ENCODE data around the gene CAMTA1.

The CAMTA1 gene

DNA sequence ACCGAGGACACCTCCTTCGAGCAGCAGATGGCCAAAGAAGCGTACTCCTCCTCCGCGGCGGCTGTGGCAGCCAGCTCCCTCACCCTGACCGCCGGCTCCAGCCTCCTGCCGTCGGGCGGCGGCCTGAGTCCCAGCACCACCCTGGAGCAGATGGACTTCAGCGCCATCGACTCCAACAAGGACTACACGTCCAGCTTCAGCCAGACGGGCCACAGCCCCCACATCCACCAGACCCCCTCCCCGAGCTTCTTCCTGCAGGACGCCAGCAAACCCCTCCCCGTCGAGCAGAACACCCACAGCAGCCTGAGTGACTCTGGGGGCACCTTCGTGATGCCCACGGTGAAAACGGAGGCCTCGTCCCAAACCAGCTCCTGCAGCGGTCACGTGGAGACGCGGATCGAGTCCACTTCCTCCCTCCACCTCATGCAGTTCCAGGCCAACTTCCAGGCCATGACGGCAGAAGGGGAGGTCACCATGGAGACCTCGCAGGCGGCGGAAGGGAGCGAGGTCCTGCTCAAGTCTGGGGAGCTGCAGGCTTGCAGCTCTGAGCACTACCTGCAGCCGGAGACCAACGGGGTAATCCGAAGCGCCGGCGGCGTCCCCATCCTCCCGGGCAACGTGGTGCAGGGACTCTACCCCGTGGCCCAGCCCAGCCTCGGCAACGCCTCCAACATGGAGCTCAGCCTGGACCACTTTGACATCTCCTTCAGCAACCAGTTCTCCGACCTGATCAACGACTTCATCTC lies 879.1 kb downstream of the CAMTA1 start:
- DNase-seq = no peak

DNA sequence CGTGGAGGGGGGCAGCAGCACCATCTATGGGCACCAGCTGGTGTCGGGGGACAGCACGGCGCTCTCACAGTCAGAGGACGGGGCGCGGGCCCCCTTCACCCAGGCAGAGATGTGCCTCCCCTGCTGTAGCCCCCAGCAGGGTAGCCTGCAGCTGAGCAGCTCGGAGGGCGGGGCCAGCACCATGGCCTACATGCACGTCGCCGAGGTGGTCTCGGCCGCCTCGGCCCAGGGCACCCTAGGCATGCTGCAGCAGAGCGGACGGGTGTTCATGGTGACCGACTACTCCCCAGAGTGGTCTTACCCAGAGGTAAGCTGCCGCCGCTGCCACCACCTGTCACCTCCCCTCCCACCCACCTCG lies 879.6 kb downstream of the CAMTA1 start:
- no peak for DNase-seq

DNA sequence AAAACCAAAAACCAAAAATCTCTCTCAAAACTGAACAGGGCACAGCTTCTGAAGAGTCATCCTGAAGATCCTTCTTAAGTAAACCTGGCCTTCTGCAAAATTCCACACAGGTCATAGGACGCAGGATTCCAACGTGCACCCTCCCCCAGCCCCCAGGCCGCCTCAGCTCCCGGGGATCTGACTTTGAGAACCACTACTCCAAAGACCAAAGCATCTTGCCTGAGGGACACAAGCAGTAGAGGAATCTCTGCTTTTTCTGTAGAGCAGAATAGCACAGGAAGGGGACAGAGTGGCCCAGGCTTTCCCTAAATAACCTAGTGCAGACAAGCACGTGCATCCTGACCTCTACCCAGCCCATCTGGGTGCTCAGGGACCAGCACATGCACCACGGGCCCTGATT lies 881.0 kb downstream of the CAMTA1 start:
- no peak for DNase-seq

DNA sequence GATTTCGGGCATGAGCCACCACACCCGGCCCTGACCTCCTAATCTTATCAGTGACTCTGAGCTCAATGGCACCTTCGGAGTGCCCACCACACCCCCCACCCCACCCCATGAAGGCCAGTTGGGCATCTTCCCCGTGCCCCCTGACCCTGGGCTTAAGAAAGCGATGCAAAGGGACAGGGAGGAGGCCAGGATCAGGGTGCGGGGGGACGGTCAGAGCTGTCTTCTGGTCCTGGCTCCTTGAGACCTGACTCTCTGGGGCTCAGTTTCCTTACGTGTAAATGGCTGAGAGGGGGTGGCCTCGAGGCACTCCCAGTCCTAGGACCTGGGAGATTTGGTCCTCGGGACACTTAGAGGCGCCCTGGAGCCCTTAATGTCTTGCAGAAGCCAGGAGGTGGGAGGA lies 881.9 kb downstream of the CAMTA1 start:
- no peak for DNase-seq

DNA sequence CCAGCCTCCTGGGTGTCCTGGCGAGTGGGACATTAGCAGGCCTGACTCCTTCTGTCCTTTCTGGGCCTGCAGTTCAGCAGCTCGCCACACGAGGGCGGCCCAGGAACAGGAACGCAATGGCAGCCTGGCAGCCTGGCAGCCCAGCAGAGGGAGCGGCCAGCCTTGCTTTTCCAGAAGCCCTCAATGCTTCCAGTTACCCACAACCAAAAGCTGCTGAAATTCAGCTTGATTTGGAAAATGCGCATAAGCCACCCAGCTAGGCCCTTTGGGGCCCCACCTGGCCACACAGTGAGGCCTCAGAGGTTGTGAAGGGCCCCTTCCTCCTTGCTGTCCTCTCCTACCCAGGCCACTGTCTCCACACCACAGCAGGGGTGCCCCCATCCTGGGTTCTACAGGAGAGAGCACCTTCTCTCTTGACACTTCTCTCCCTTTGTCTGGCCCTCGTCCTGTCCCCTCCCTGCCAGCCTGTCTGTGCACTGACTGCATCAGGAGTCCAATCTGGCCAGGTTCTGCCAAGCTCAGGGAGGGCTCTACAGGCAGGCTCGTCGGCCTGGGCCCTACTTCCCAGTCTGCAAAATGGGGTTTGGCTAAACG lies 882.5 kb downstream of the CAMTA1 start:
- DNase-seq = no peak

DNA sequence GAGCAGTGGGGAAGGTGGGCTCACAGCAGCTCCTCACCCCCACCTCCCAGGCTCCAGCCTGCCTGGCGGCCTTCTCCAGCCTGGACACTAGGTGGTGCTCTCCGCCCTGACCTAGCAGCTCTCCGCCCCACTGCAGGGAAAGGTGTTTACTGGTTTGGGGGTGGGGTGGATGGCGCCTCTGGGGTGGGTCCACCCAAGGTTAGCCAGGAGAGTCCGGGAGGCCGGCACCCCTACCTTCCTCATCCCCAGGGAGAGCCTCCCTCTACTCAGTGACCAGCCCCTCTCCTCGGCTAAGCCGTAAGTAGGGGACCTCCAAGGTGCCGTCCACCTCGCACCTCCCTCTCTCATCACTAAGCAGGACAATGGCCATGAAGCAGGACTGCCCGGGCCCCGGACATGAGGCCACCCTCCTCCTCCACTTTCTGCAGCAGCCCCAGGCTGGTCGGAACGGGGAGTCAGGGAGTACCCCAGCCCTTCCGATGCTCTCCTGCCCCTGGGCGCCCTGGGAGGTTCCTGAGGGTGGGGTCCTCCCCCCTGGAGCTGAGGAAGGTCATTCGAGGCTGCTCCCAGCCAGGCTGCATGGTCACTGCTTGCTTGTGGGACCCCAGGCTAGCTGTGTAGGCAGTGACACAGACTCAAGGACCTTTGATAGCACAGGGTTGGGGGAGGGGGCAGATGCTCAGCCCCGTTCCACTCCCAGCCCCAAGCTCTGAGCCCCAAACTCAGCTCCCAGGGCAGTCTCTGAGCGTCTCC lies 884.5 kb downstream of the CAMTA1 start:
- DNase-seq = no peak

DNA sequence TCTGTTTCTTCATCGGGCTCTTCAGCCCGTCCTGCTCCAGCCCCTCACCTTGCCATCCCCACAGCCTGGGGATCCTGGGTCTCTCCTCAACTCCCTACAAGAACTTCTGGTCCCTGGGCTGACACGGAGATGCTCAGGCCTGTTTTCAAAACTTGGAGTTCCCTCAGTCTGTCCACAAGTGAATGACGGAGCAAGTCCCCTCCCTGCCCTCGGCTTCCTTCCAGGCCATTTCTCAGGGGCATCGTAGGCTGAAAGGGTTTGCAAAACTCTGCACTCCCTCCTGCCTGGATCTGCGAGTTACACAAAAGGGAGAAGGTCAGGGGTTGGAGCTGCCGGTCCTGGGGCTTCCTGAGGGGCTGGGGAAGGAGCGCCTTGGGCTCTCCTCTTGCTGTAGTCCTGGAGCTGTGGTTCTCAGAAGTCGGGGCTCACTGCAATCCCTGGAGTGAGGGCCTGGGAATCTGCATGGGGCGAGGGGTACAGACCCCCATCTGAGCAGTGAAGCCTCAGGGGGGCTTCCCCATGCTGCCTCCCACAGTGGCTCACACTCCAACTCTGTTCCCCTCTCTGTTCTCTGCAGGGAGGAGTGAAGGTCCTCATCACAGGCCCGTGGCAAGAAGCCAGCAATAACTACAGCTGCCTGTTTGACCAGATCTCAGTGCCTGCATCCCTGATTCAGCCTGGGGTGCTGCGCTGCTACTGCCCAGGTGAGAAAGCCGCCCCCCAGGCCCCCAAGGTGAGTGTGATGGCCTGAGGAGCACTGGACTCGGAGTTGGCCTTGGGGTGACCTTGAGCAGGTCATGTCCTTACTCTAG lies 885.3 kb downstream of the CAMTA1 start:
- no peak for DNase-seq

DNA sequence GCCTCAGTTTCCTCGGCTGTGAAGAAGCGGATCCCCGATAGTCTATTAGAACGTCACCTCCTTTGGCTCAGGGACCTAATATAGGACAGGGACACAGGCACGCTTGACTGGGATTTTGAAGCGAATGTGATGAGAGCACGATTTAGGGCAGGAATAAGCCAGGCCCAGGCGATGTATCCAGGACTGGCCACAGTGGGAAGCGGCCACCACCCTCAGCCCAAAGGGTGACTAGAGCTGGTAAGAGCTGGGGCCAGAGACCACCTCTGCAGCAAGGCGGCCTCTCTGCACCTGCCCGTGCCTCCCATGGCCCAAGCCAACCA lies 885.9 kb downstream of the CAMTA1 start:
- no peak for DNase-seq

DNA sequence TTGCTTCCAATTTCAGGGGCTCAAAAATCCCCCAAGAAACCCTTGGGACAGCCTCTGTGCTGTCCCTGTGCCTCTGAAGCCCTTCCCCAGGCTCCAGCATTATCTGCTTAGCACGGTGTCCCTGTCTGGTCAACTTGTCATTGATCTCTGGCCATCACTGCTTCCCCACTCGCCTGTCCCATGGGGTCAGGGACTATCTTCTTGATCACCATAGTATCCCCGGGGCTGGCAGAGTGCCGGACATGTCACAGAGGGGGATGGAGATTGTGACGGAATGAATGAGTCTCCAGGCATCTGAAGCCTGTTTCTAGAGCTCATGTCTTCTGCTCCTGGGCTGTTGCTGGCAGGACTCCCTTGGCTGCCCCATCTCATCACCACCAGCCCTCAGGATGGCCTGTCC lies 886.4 kb downstream of the CAMTA1 start:
- no peak for DNase-seq

DNA sequence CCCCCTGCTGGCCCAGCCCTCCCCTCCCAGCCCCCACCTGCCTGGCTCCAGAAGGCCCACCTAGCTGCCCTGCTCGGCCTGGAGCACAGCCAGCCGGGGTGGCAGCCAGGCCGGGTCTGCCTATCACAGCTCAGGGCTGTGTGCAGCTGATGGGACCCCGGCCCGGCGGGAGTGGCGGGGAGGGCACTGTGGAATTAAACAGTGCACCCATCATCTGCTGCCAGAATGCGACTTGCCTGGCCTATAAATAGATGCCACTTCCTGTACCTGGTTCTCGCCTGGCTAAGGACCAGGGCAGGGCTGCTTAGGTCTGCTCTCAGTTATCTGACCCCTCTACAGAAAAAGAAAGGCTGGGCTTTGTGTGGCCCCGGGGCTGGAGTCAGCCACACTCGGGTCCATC lies 887.6 kb downstream of the CAMTA1 start:
- no peak for DNase-seq

DNA sequence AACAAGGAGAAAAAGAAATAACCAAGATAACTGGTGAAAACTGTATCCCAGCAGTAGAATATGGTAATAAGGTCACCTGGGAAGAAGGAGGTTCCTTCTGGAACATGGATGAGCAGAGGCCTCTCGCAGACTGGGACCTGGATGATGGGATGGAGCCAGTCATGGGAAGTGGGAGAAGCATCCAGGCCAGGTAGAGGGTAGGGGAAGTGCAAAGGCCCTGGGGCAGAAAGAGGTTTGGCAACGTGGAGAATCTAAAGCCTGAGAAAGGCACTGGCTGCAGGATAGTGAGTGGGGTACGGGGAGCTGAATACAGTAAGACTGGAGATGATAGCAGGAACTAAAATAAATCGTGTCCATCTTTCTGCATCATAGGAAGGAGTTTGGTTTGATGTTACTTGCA lies 889.7 kb downstream of the CAMTA1 start:
- no peak for DNase-seq

DNA sequence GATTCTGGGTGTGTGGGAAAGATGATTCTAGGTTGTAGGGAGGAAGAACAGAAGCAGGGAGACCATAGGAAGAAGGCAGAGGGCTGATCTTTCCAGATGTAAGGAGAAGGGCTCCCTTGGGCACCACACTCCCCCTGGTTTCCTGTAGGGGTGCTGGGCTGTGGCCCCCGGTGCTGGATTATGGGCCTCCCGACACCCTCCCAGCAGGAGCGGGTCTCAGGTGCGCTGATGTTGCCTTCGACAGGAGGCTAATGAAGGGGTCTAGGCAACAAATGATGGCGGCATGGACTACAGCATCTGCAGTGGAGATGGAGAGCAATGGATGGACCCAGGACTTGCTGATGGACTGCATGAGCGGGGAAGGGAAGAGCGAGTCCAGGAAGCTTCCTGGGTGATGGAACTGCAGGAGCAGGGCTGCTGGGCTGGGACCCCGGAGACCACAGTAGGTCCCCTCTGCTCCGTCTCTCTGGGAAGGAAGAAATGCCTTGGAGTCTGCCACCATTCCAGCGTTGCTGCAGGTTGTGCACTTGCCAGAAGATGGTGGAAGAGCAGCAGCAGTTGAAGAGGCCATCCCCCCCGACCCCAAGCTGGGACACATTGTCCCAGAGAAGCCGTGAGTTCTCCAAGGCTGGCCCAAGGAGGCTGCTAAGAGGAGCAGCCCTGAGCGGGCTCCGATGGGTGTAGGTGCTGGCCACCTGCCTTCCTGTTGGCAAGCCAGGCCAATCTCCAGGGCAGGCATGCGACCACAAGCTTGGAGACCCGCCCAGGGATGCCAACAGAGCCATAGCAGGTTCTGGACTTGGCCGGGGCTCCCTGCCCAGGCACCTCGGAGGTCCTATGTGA lies 890.4 kb downstream of the CAMTA1 start:
- DNase-seq = no peak

DNA sequence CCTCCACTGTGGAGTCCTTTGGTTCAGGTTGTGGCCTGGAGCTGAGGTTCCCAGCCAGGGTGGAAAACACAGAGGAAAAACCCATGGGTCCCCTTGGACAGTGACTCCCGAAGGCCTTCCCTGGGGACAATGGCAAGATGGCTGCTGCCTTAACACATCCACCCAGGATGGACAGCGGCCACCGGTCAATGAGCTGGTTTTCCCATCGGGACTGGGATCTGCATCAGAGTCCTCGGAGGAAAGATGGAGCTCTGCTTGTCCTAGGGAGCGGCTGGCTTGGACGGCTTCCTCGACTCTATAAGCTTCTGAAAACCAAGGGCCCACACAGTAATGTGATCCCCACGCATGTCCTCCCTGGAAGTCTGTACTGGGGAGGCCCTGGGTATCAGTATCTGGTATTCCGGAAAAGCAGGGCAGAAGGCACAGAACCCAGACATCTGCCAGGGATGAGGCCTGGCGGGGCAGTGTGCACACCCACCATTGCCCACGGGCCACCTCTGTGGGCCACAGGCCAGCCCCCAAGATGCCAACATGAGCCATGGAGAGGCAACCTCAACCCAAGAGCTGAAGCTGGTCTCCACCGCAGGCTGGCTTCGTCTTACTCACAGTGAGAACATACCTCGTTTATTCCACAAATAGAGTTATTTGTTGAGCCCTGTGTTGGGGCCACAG lies 891.2 kb downstream of the CAMTA1 start:
- DNase-seq = no peak

DNA sequence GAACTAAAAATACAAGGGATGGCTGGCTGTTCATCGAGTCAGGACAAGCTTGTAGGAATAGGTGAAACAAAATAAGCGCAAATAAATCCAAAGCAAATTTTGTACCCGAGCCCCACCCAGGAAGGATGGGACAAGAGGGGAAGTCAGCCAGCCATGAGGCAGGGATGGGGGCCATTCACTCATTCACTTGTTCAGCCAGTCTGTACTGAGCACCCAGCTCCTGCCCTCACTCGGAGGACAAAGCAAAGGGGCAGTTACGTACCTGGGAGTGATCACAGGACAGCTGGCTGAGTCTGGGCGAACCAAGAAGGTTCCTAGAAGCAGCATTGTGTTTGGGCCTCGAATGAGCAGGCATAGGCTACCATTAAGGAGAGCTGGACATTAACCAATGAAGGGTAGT lies 891.9 kb downstream of the CAMTA1 start:
- no peak for DNase-seq

DNA sequence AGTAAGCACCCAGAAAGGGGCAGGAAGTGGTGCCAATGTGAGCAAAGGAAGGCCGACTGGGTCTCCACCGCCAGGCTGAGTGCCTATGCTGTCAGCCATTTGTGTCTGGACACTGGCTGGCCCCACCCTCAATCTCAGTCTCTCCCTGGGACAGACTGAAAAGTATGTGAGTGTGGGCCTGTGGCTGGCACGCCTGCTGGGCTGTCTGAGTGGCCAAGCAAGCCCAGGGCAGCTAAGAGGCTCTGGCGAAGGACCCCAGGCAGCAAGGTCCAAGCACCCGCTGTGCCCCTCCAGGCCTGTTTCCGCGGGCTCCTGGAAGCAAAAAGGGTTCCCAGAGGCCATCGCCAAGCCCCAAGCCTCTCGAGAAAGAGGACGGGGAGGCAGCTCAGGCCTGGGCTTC lies 892.6 kb downstream of the CAMTA1 start:
- DNase-seq = no peak

DNA sequence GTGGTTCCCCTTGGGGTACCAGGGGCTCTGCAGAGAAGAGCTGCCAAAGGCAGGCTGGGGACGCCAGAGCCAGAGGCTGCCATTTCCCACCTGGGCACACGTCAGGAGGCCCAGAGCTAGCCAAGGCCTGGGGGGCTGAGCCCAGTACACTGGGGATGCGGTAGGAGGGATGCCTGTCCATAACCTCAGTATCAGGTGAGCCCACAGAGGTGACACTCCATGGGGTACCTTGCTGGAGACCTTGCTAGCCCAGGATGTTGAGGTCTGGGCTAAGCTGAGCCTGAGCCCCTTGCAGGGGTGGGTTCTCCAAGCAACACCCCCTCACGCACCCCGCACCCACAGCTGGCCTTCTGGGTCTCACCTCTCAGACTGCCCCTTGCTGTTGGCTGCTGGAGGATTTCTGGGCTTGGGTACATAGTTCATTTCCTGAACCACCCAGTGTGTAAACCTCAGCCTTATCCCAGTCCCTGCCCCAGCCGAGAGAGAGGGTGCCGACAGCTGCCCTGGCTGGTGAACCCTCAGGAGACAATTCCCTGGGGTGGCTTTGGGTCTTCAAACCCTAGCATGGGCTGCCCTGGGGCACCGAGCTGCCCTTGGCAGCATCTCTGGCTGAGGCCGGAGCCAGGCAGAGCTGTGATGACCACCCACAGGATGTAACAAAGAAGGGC lies 893.4 kb downstream of the CAMTA1 start:
- no peak for DNase-seq

DNA sequence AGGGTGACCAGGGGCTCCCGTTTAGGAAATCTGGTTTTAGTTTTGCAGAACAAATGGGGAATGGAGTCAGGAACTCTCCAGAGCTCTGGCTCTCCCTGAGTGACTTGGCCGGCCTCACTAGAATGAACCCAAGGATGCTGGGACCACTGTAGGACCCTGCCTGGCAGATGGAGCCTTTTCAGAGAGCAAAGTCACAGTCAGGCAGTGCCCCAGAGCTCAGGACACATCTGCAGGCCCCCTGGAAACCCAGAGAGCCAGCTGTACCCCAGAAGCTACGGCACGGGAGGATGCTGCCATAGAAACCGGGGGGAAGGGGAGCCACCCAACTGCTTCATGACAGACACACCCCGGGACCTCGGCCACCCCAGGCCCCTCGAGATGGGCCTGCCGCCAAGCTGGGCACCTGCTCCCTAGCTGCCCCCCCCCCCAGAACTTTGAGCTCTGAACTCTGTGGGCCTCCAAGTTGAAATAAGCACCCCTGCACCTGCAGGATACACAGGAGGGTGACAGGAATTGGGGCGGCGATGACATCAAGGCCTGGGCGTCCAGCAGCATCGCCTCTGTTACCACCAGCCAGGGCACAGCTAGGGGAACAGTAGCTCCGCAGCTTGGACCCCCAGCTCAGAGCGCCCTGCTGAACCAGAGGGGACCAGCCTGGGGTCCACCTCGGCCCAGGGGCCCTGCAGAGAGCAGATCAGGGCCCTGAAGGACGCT lies 894.1 kb downstream of the CAMTA1 start:
- DNase-seq = no peak

DNA sequence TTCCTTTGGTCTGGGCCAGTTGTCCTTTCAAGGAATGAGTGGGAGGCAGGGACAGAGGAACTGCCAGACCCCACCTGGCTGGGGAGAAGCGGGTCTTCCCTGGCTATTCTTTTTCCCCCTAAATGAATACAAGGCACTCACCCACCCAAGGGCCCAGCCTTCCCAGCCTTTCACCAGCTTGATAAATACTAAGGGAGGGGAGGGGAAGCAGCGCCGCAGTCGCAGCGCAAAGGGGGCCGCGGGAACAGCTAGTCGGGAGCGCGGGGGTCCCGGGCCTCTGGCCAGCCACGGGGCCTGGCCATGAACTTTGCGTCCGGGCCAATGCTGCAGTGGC lies 894.6 kb downstream of the CAMTA1 start:
- DNase-seq = no peak

DNA sequence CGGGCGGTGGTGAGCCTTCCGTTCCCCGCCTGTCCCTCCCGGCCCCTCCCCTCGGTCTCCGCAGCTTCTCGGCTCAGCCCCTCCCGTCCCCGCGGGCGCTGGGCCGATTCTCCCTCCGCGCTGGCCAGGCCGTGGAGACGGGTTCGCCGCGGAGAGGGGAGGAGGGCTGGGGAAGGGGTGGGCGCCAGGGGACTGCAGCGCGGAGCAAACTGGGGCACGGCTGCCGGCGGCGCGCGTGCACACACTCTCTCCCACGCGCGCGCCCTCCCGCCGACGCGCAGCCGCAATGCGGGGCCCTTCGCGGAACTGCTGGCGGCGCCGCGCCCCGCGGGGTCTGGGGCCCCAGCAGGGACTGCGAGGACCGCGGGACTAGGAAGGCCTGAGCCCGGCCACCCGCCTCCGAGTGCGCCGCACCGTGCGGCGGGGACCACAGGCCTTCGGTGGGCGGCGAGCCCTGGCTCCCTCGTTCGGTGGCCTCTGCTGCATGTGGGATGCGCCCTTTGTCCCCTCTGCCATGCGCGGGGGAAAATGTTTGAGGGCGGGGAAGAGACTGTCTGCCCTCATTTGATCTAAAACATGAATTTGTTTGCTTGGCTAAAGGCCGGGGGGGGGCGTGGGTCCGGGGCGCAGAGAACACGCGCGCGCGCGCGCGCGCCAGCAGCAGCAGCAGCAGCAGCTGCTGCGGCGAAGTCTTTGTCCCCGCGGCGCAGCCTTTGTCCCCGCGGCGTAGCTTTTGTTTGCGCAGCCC lies 895.1 kb downstream of the CAMTA1 start:
- no peak for DNase-seq

DNA sequence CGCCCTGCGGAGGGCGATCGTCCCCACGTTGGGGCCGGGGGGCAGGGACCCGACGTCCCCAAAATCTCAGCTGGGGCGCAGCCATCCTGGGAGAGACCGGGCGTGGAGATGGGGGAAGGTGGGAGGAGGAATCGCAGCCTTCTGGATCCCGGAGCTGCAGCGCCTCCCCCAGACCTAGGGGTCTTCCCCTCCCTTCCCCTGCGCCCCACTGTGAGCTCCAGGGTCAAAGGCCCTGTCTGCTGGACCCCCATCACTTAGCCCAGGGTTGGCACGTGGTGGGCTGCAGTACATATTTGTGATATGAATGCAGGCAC lies 895.7 kb downstream of the CAMTA1 start:
- no peak for DNase-seq

DNA sequence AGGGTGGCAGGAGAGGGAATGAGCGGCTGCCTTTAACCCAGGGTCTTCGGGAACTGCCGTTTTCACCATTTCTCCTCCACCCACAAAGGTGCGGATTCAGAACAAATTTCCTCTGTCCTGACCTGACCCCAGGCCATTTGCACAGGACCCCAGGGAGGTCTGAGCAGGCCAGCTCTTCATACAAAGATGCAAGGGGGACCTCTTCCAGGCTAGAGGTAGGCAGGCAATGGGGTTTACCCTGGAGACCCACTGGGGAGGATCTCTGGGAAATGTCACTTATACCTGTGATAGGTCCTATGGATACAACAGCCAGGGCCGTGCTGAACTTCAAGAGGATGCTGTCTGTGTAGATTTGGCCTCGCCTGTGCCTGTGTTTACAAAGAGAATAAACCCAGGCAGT lies 896.1 kb downstream of the CAMTA1 start:
- no peak for DNase-seq

Data from GF-D8 (cell line).